Endothelial cell of umbilical vein (primary cell): ENCODE results near the gene NKTR. TPM values are rescaled to one million over a fixed set of nuclear protein-coding genes. Genes with fewer than 3 reads are reported as not detected.

Experiments
- BruUV-seq: library from RNA; stranded (reverse); fragments of 400-500 nt; replicated peaks from 2 replicates; lab custom pipeline; 2021; lab: Mats Ljungman, UMichigan
- CTCF ChIA-PET: fragments of 300-600, 350-600 bp; sonication (Branson Sonifier 250); formaldehyde crosslinking; loops from one replicate; lab custom pipeline; 2021; ENCODE audit warnings: antibody characterized with exemption, inconsistent platforms; lab: Charles Lee
- POLR2A ChIA-PET: fragments of 300-600, 350-600 bp; sonication (Branson Sonifier 250); formaldehyde crosslinking; loops from one replicate; lab custom pipeline; 2021; ENCODE audit warnings: antibody characterized with exemption, inconsistent platforms; lab: Charles Lee
- DNase-seq: peaks from one replicate; pipeline ENCODE4 v3.0.0-alpha.2; 2011; ENCODE audit warnings: low read depth, low spot score
- FAIRE-seq: peaks from 2 replicates; lab custom pipeline; 2011; peaks lifted over from hg19 to GRCh38; lab: Jason Lieb, UNC
- H2AFZ ChIP-seq: 2 replicates; pipeline ENCODE4 v1.6.0; 2012; ENCODE audit warnings: low read depth, low read length, control low read depth, inconsistent platforms
- H3K27ac ChIP-seq: 2 replicates; pipeline ENCODE4 v1.5.1; 2011; ENCODE audit warnings: low read depth, mild to moderate bottlenecking, control low read depth, low read length, moderate library complexity; ENCODE audit not compliant: insufficient read depth
- H3K27me3 ChIP-seq, 2 experiments: 2 replicates each; pipeline versions ENCODE4 v1.6.0 to v1.6.1; 2011; ENCODE audit warnings: low read length in 2 of 2, mixed read lengths in 1 of 2; ENCODE audit not compliant: control insufficient read depth in 2 of 2, insufficient read depth in 2 of 2
- H3K36me3 ChIP-seq, 2 experiments: 2 replicates in 1 of 2; 3 replicates in 1 of 2; pipeline ENCODE4 v1.5.1; 2011; ENCODE audit warnings: low read length in 2 of 2, mild to moderate bottlenecking in 1 of 2, moderate library complexity in 1 of 2; ENCODE audit not compliant: control insufficient read depth in 2 of 2, insufficient read depth in 2 of 2; ENCODE audit errors: extremely low read depth in 1 of 2
- H3K4me1 ChIP-seq: 3 replicates; pipeline ENCODE4 v1.5.1; 2011; ENCODE audit warnings: mild to moderate bottlenecking, low read length; ENCODE audit not compliant: control insufficient read depth, insufficient read depth; ENCODE audit errors: extremely low read depth
- H3K4me2 ChIP-seq: 2 replicates; pipeline ENCODE4 v1.6.1; 2011; ENCODE audit warnings: low read length, control low read depth, mixed read lengths; ENCODE audit not compliant: insufficient read depth
- H3K4me3 ChIP-seq, 3 experiments: fragments of 200-600 bp in 1 of 3; sonication (generic), shearing (Covaris generic) in 1 of 3; replicated peaks in 1 of 3; 2 replicates each; pipeline ENCODE4 v1.5.1; 2011 to 2016; ENCODE audit warnings: control low read depth in 3 of 3, low read length in 3 of 3, mild to moderate bottlenecking in 2 of 3, inconsistent platforms in 1 of 3, low read depth in 1 of 3, moderate library complexity in 1 of 3; ENCODE audit not compliant: insufficient read depth in 1 of 3
- H3K79me2 ChIP-seq: 2 replicates; pipeline ENCODE4 v1.6.0; 2012; ENCODE audit warnings: low read length, inconsistent platforms; ENCODE audit not compliant: control insufficient read depth, insufficient read depth
- H3K9ac ChIP-seq: replicated peaks from 2 replicates; pipeline ENCODE3; 2011; ENCODE audit warnings: low read length, control low read depth; ENCODE audit not compliant: insufficient read depth; ENCODE audit errors: extremely low read depth
- H3K9me1 ChIP-seq: replicated peaks from 3 replicates; pipeline ENCODE4 v1.6.0; 2011; ENCODE audit warnings: mild to moderate bottlenecking, low read length; ENCODE audit not compliant: control insufficient read depth, insufficient read depth; ENCODE audit errors: extremely low read depth
- H3K9me3 ChIP-seq: replicated peaks from 2 replicates; pipeline ENCODE4 v1.5.1; 2012; ENCODE audit warnings: low read length, inconsistent platforms; ENCODE audit not compliant: control insufficient read depth, insufficient read depth
- H4K20me1 ChIP-seq: replicated peaks from 2 replicates; pipeline ENCODE3; 2011; ENCODE audit warnings: mild to moderate bottlenecking, low read length; ENCODE audit not compliant: control insufficient read depth, insufficient read depth; ENCODE audit errors: extremely low read depth
- CTCF ChIP-seq, 2 donors: IDR thresholded peaks; 1 replicate in 1 of 2; 2 replicates in 1 of 2; pipeline ENCODE4 v1.5.1; 2011; ENCODE audit warnings: low read length in 2 of 2, mild to moderate bottlenecking in 2 of 2, moderate library complexity in 2 of 2, control low read depth in 1 of 2, inconsistent platforms in 1 of 2, low read depth in 1 of 2; ENCODE audit not compliant: insufficient read depth in 1 of 2; ENCODE audit errors: extremely low read depth in 1 of 2
- EZH2 ChIP-seq: IDR thresholded peaks from 2 replicates; pipeline ENCODE4 v1.6.1; 2012; ENCODE audit warnings: borderline replicate concordance, low read depth, mild to moderate bottlenecking, moderate library complexity, low read length, inconsistent platforms; ENCODE audit not compliant: severe bottlenecking
- FOS ChIP-seq: IDR thresholded peaks from 2 replicates; pipeline ENCODE4 v1.6.1; 2011; ENCODE audit warnings: mild to moderate bottlenecking, low read length, moderate library complexity, borderline replicate concordance; ENCODE audit not compliant: insufficient read depth
- GATA2 ChIP-seq: IDR thresholded peaks from 2 replicates; pipeline ENCODE4 v1.7.0; 2011; ENCODE audit warnings: low read depth, mild to moderate bottlenecking, moderate library complexity, mixed read lengths, low read length; ENCODE audit not compliant: insufficient read length, insufficient read depth
- JUN ChIP-seq: IDR thresholded peaks from 2 replicates; pipeline ENCODE4 v1.6.1; 2011; ENCODE audit warnings: borderline replicate concordance, low read depth; ENCODE audit not compliant: insufficient read length, insufficient read depth
- MAX ChIP-seq: IDR thresholded peaks from 2 replicates; pipeline ENCODE4 v1.6.1; 2011; ENCODE audit not compliant: insufficient read depth, insufficient read length
- MYC ChIP-seq: IDR thresholded peaks from one replicate; pipeline ENCODE4 v1.6.1; 2011; ENCODE audit warnings: mild to moderate bottlenecking, low read depth, low read length
- POLR2A ChIP-seq: IDR thresholded peaks from 2 replicates; pipeline ENCODE4 v1.6.1; 2012; ENCODE audit warnings: low read depth, mild to moderate bottlenecking, control low read depth, low read length
- POLR2AphosphoS5 ChIP-seq: IDR thresholded peaks from 2 replicates; pipeline ENCODE4 v1.6.1; 2012; ENCODE audit warnings: low read depth, mild to moderate bottlenecking, control low read depth, low read length, moderate library complexity; ENCODE audit not compliant: insufficient read depth
- dilution Hi-C: fragments of 300-500 bp; cut with MboI; formaldehyde crosslinking; loops from one replicate; pipeline ENCODE4 v1.15.0; 2019; ENCODE audit warnings: low sequenced_read_pairs; ENCODE audit not compliant: extremely low pct_ligation_motif_present
- intact Hi-C: fragments of 100-400 bp; cut with micrococcal nuclease; formaldehyde crosslinking; loops from one replicate; pipeline ENCODE4 v1.10.0; 2022
- polyA plus RNA-seq, 4 experiments: library from polyadenylated mRNA; depleted of rRNA in 3 of 4; stranded (reverse) in 3 of 4; unstranded in 1 of 4; fragments of >200 nt; gene quantifications; 2 replicates each; pipeline versions ENCODE4 v1.2.1 to v1.2.3, GENCODE V29; 2011 to 2012; ENCODE audit warnings: missing spikeins in 1 of 4
- total RNA-seq: library from RNA; stranded (reverse); gene quantifications from 2 replicates; pipeline ENCODE4 v1.2.3, GENCODE V29; 2021

The NKTR gene
- total and polyA plus RNA-seq, 2 donors (not counting 3 experiments of a cell fraction or from before 2014, with no cell fraction given) = 27.4 to 99.0 TPM

- BruUV-seq = no TSS peak
Observed at GRCh38 chr3:42668413-42668760, 67.9 kb downstream of the NKTR start.

More at GRCh38 chr3:42668413-42668760, 67.9 kb downstream of the NKTR start:
- intact Hi-C loops (no loop called here), dilution Hi-C loops (no loop called here)
- Histone ChIP-seq H3K9me3 (no peaks in the 10 kb centered on the region), H4K20me1 (no peaks in the 10 kb centered on the region), H3K27ac (no peak overlapping the region), H3K9ac (no peak overlapping the region), H3K27me3 (no peaks in the 10 kb centered on the region), H3K36me3 (no peaks in the 10 kb centered on the region), H3K4me3 (no peak overlapping the region), H3K4me1 (no peaks in the 10 kb centered on the region), H3K4me2 (no peak overlapping the region), H2AFZ (no peak overlapping the region), H3K79me2 (no peaks in the 10 kb centered on the region), H3K9me1 (no peaks in the 10 kb centered on the region)
- ChIA-PET CTCF (interaction anchor here (1.7 kb wide), 1 partner anchor 10 kb away, joined by 4 read pairs; no protein-coding TSS in a partner anchor), POLR2A (no interaction called here)
- DNase-seq (no peak), FAIRE-seq (no peak)
- no peak for TF ChIP-seq MAX
- no peak for TF ChIP-seq MYC
- no peak for TF ChIP-seq EZH2
- no peak for TF ChIP-seq POLR2AphosphoS5
- no peak for TF ChIP-seq CTCF (IDR thresholded peaks at IDR 0.05; ENCODE audit: extremely low read depth in 1 of 2, insufficient read depth in 1 of 2, low read depth in 1 of 2, low read length in 2 of 2)
- TF ChIP-seq GATA2 = no peak
- TF ChIP-seq POLR2A = no peak
- no peak for TF ChIP-seq FOS
- no peak for TF ChIP-seq JUN
